Panc1 (cell line): ENCODE measurements around the gene KLHL12. TPM values are rescaled to one million over a fixed set of nuclear protein-coding genes. Genes with fewer than 3 reads are reported as not detected.

Experiments
- ATAC-seq: fragments of 200-7000 bp; cut with Tn5 transposase; 2 replicates; pipeline ENCODE4 v1.9.1; 2020; ENCODE audit warnings: mild to moderate bottlenecking, moderate library complexity
- BruUV-seq: library from RNA; stranded (reverse); fragments of 400-500 nt; replicated peaks from 2 replicates; lab custom pipeline; 2021; lab: Mats Ljungman, UMichigan
- CTCF ChIA-PET: fragments of 300-600 bp; sonication (Branson Sonifier 250); formaldehyde crosslinking; loops from one replicate; lab custom pipeline; 2022; ENCODE audit warnings: antibody characterized with exemption; lab: Charles Lee
- POLR2A ChIA-PET: fragments of 300-600 bp; sonication (Branson Sonifier 250); formaldehyde crosslinking; loops from one replicate; lab custom pipeline; 2022; ENCODE audit warnings: antibody characterized with exemption; lab: Charles Lee
- DNase-seq: peaks from one replicate; pipeline ENCODE4 v3.0.0-alpha.2; 2010; ENCODE audit warnings: low read depth, low spot score
- H3K27ac ChIP-seq: 2 replicates; pipeline ENCODE4 v1.5.1; 2011; ENCODE audit warnings: mild to moderate bottlenecking, low read length, inconsistent platforms
- H3K27me3 ChIP-seq: fragments of 200-500 bp; sonication (Bioruptor generic); 2 replicates; pipeline ENCODE4 v1.6.0; 2014; ENCODE audit warnings: low read length, inconsistent platforms; ENCODE audit not compliant: control insufficient read depth, insufficient read depth
- H3K36me3 ChIP-seq: fragments of 200-500 bp; sonication (Bioruptor generic); 2 replicates; pipeline ENCODE4 v1.5.1; 2014; ENCODE audit warnings: inconsistent platforms, mild to moderate bottlenecking, low read length, moderate library complexity; ENCODE audit not compliant: control insufficient read depth, insufficient read depth
- H3K4me1 ChIP-seq: 2 replicates; pipeline ENCODE4 v1.5.1; 2011; ENCODE audit warnings: inconsistent platforms, mild to moderate bottlenecking, low read length, moderate library complexity; ENCODE audit not compliant: control insufficient read depth, insufficient read depth
- H3K4me3 ChIP-seq, 2 experiments: 2 replicates each; pipeline ENCODE4 v1.5.1; 2011 to 2012; ENCODE audit warnings: low read depth in 2 of 2, low read length in 2 of 2, mild to moderate bottlenecking in 2 of 2, inconsistent platforms in 1 of 2, moderate library complexity in 1 of 2
- H3K9me3 ChIP-seq: fragments of 200-500 bp; sonication (Bioruptor generic); 2 replicates; pipeline ENCODE4 v1.5.1; 2014; ENCODE audit warnings: low read depth, mild to moderate bottlenecking, inconsistent platforms, low read length, moderate library complexity; ENCODE audit not compliant: control insufficient read depth, insufficient read depth
- CTCF ChIP-seq: fragments of 450-650 bp; IDR thresholded peaks from 2 replicates; pipeline ENCODE4 v1.5.1; 2017; ENCODE audit warnings: mild to moderate bottlenecking
- POLR2AphosphoS5 ChIP-seq: IDR thresholded peaks from 2 replicates; pipeline ENCODE4 v1.6.1; 2012; ENCODE audit warnings: mild to moderate bottlenecking, low read depth, low read length, moderate library complexity
- REST ChIP-seq, 2 experiments: IDR thresholded peaks; 2 replicates each; pipeline ENCODE4 v1.6.1; 2011 to 2012; ENCODE audit warnings: low read depth in 2 of 2, control low read depth in 1 of 2, low read length in 1 of 2, mild to moderate bottlenecking in 1 of 2, moderate library complexity in 1 of 2; ENCODE audit not compliant: insufficient read depth in 1 of 2
- SIN3A ChIP-seq: IDR thresholded peaks from 2 replicates; pipeline ENCODE4 v1.6.1; 2012; ENCODE audit warnings: low read depth, mild to moderate bottlenecking, low read length, moderate library complexity, borderline replicate concordance; ENCODE audit not compliant: insufficient read depth
- TCF7L2 ChIP-seq: IDR thresholded peaks from 2 replicates; pipeline ENCODE4 v1.6.1; 2011; ENCODE audit warnings: mild to moderate bottlenecking, low read depth, low read length, inconsistent platforms
- in situ Hi-C: cut with HindIII; loops from 2 replicates; pipeline ENCODE4 v1.10.0; 2016; ENCODE audit warnings: low sequenced_read_pairs, low pct_unique_long_range_greater_than_20kb
- intact Hi-C: fragments of 100-400 bp; cut with micrococcal nuclease; formaldehyde crosslinking; loops from one replicate; pipeline ENCODE4 v1.10.0; 2022; ENCODE audit not compliant: unreplicated experiment
- total RNA-seq: library from RNA; stranded (reverse); gene quantifications from one replicate; pipeline ENCODE4 v1.2.1, GENCODE V29; 2021; ENCODE audit not compliant: unreplicated experiment

Gene KLHL12
- total RNA-seq, 1 experiment from 2014 or later = 37.8 TPM

- BruUV-seq = no TSS peak
- H3K27ac ChIP-seq = no peak overlapping the region
- in situ Hi-C loops (no loop called here), intact Hi-C loops (no loop called here)
- ChIA-PET POLR2A (interaction anchor here (0.7 kb wide), 1 partner anchor 405 kb away, joined by 3 read pairs; no protein-coding TSS in a partner anchor), CTCF (no interaction called here)
- no peak for TF ChIP-seq CTCF
- TF ChIP-seq POLR2AphosphoS5 = no peak
- no peak for TF ChIP-seq SIN3A
- TF ChIP-seq REST (IDR thresholded peaks at IDR 0.05; ENCODE audit: insufficient read depth in 1 of 2, low read depth in 2 of 2, low read length in 1 of 2) = no peak
- TF ChIP-seq TCF7L2 = no peak
- no peak for DNase-seq
- no peak overlapping the region for H3K4me3 ChIP-seq
- ATAC-seq = no peak
- no peaks in the 10 kb centered on the region; the same call in none of the 2 replicates for H3K36me3 ChIP-seq
- no peaks in the 10 kb centered on the region for H3K27me3 ChIP-seq
- H3K4me1 ChIP-seq = peaks cover 22% of the 10 kb centered on the region
- no peaks in the 10 kb centered on the region for H3K9me3 ChIP-seq
These were observed 34.3 kb upstream of the KLHL12 start for GRCh38 chr1:202961220-202961880.

GRCh38 chr1:202959276-202959620 lies 32.2 kb upstream of the KLHL12 start:
- H3K27ac ChIP-seq = no peak overlapping the region
- POLR2A ChIA-PET = no interaction called here
- intact Hi-C loops (no loop called here), in situ Hi-C loops (no loop called here)
- CTCF ChIA-PET = no interaction called here
- BruUV-seq = no TSS peak
- H3K36me3 ChIP-seq = no peaks in the 10 kb centered on the region; the same call in none of the 2 replicates
- no peaks in the 10 kb centered on the region for H3K9me3 ChIP-seq
- H3K27me3 ChIP-seq = no peaks in the 10 kb centered on the region
- no peak overlapping the region for H3K4me3 ChIP-seq
- TF ChIP-seq TCF7L2 = no peak
- no peak for TF ChIP-seq SIN3A
- TF ChIP-seq CTCF = no peak
- no peak for TF ChIP-seq REST (IDR thresholded peaks at IDR 0.05; ENCODE audit: insufficient read depth in 1 of 2, low read depth in 2 of 2, low read length in 1 of 2)
- TF ChIP-seq POLR2AphosphoS5 = no peak
- ATAC-seq (no peak), DNase-seq (no peak)
- H3K4me1 ChIP-seq = peaks cover 20% of the 10 kb centered on the region
